BE2C (cell line): Measurements from ENCODE around the gene LHX5.

Experiments used
- DNase-seq: peaks from one replicate; pipeline ENCODE4 v3.0.0-alpha.2; 2020
- H3K27me3 ChIP-seq: fragments of 250-450 bp; sonication (Bioruptor Pico); 2 replicates; pipeline ENCODE4 v1.5.1; 2020; ENCODE audit warnings: mild to moderate bottlenecking
- H3K36me3 ChIP-seq: fragments of 250-450 bp; sonication (Bioruptor Pico); 2 replicates; pipeline ENCODE4 v1.5.1; 2020; ENCODE audit warnings: mild to moderate bottlenecking
- H3K4me1 ChIP-seq: fragments of 250-450 bp; sonication (Bioruptor Pico); 2 replicates; pipeline ENCODE4 v1.5.1; 2020
- H3K4me3 ChIP-seq: 2 replicates; pipeline ENCODE4 v1.5.1; 2011; ENCODE audit warnings: low read depth, low read length
- H3K9me3 ChIP-seq: fragments of 250-450 bp; sonication (Bioruptor Pico); 2 replicates; pipeline ENCODE4 v1.5.1; 2020
- TF ChIP-seq, protein P1 (sequence below): IDR thresholded peaks from 2 replicates; pipeline ENCODE4 v1.5.1; 2012; ENCODE audit warnings: mild to moderate bottlenecking, low read depth, low read length

Gene LHX5

DNA sequence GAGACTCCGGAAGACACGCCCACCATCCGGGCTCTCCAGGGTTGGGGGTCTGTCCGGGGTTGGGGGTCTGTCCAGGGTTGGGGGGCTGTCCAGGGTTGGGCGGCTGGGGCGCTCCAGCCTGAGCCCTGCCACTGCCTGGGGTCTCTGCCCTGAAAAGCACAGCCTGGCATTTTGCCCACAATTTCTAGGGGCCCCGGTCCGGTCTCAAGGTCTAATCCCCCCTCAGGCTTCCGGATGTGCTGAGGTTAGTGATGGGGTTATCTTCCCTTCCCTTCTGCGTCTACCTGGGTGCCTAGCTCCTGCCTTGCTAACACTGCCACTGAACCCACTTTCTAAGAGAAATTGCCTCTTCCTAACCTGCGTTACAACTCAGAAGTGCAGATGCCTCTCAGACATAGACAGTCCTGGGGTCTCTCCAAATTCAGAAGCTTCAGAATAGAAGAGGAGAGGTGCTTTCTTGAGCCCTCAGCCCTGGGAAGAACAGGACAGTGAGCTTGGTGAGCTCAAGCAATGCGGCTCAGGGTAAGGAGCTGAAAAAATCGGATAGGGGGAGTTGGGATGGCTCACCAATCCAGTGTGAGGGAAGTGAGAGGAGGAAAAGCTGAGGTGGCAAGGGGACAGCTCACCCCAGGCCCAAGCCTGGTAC is 5.7 kb downstream of the LHX5 start:
- DNase-seq: no peak
- Histone ChIP-seq H3K4me3 (no peak overlapping the region), H3K4me1 (no peaks in the 10 kb centered on the region), H3K9me3 (no peaks in the 10 kb centered on the region), H3K27me3 (peaks cover 89% of the 10 kb centered on the region), H3K36me3 (no peaks in the 10 kb centered on the region)
- TF ChIP-seq, protein P1, sequence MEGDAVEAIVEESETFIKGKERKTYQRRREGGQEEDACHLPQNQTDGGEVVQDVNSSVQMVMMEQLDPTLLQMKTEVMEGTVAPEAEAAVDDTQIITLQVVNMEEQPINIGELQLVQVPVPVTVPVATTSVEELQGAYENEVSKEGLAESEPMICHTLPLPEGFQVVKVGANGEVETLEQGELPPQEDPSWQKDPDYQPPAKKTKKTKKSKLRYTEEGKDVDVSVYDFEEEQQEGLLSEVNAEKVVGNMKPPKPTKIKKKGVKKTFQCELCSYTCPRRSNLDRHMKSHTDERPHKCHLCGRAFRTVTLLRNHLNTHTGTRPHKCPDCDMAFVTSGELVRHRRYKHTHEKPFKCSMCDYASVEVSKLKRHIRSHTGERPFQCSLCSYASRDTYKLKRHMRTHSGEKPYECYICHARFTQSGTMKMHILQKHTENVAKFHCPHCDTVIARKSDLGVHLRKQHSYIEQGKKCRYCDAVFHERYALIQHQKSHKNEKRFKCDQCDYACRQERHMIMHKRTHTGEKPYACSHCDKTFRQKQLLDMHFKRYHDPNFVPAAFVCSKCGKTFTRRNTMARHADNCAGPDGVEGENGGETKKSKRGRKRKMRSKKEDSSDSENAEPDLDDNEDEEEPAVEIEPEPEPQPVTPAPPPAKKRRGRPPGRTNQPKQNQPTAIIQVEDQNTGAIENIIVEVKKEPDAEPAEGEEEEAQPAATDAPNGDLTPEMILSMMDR: no peak

DNA sequence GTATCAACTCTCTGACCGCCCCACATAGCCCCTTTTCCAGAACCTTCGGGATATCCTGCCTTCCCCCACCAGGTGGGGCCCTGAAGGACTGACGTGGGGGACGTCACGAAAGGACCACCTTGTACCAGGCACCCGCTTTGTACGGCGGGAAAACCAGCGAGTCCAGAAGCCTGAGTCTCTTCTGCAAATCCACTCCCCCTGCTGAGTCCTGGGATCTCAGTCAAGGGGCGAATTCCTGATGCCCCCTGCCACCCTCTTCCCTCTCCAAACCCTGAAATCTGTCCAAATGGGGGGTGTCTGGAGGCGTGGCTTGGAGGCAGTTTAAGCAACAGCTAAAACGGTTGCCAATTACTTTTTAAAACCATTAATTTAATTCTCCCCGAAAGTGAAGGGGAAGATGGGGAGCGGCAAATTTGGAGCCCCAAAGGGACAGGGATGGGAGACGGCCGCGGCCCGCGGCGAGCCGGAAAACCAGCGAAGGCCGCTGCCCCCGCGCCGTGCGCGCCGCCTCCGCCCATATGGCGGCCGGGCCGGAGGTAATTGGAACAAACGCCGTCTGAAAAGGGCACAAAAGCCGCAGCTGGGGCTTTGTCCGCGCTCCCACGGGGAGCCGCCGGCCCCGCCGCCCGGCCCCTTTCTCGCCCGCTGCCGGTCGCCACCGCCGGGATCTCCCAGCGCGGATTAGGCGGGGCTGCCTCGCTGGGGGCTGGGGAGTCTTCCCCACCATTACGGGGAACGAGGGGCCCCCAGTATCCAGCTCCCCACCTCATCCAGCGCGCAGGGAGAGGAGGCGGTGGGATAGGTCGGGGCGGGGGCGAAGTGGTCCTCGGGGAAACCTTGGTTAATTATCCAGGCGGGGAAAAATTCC is 6.6 kb downstream of the LHX5 start:
- DNase-seq: no peak
- no peaks in the 10 kb centered on the region for H3K9me3 ChIP-seq
- no peaks in the 10 kb centered on the region for H3K36me3 ChIP-seq
- H3K27me3 ChIP-seq: peaks cover 81% of the 10 kb centered on the region
- H3K4me3 ChIP-seq: no peak overlapping the region
- TF ChIP-seq, protein P1: no peak
- no peaks in the 10 kb centered on the region for H3K4me1 ChIP-seq

DNA sequence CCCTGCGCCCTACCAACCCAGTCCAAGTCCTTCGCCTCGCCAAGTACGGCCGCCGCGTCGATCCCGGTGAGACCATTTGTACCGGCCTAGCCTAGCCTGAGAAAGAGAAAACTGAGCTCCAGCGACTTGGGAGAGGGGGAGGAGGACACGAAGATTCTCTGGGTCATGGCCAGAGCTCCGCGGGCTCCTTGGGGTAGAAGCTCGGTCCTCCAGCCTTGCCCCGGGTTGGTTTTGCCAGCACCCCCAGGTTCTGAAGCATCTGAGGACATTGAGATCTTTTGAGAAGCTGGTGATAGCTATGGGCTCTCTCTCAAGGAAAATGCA is 7.3 kb downstream of the LHX5 start:
- Histone ChIP-seq H3K9me3 (no peaks in the 10 kb centered on the region), H3K27me3 (peaks cover 74% of the 10 kb centered on the region), H3K4me1 (no peaks in the 10 kb centered on the region), H3K36me3 (no peaks in the 10 kb centered on the region), H3K4me3 (no peak overlapping the region)
- TF ChIP-seq, protein P1: no peak
- no peak for DNase-seq

DNA sequence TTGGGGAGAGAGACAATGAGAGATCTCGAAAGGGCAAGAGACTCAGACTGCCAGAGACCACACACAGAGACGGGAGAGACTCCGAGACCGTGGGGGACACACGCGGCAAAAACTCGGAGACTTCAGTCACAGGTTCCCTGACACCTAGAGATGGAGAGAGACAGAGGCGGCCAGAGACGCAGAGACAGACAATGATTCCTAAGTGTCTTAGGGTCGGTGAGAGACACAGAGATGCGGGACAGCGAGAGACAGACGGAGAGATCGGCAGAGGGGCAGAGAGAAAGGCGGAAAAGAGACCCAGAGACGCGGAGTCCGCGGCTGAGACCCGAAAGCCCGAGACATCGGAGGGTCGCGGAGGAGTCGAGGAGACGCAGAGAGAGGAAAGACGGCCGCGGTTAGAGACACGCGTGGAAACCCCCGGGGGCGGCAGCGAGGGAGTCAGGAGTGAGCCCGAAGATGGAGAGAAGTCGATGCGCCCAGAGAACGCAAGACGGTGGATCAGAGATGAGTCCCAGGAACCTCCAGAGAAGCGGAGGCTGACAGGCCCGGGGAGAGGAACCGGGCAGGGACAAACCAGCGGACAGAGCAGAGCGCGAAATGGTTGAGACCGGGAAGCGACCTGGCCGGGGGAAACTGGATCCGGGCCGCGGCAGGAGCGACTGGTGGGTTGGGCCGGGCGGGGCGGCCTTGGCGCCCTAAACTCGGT is 7.8 kb downstream of the LHX5 start:
- H3K9me3 ChIP-seq: no peaks in the 10 kb centered on the region
- no peak overlapping the region for H3K4me3 ChIP-seq
- no peaks in the 10 kb centered on the region for H3K4me1 ChIP-seq
- DNase-seq: no peak
- peaks cover 74% of the 10 kb centered on the region for H3K27me3 ChIP-seq
- TF ChIP-seq, protein P1: no peak
- no peaks in the 10 kb centered on the region for H3K36me3 ChIP-seq

DNA sequence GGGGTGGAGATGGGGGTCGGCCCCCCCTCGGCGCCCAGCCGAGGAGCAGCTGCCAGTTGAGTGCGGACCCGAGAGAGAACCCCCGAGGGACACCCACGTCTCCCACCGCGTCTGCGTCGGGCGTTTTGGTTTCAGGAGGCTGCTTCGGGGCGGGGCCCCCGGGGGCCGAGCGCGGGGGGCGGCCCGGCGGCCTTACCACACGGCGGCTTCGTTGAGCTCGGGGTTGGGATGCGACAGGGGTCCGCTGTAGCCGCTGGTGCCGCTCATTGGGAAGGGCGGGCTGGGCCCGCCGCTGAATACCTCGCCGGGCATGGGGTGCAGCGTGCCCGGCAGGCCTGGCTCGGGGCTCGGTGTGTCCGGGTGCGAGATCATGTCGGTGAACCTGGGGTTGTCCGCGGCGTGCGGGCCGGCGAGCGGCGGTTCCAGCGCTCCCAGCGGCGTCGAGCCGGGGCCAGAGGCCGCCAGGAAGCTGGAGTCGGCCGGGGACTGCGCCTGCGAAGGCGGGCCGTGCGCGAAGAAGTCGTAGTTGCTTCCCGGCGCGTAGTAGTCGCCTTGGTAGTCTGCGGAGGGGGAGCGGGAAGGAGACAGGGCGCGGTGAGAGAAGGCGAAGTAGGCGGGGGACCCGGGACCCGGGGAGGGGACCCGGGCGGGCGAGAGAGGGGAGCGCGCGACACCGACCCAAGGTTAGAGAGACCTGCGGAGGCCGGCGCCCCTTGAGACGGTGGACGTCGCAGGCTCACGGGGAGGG is 8.5 kb downstream of the LHX5 start:
- peaks cover 72% of the 10 kb centered on the region for H3K27me3 ChIP-seq
- no peaks in the 10 kb centered on the region for H3K36me3 ChIP-seq
- TF ChIP-seq, protein P1: no peak
- DNase-seq: no peak
- no peaks in the 10 kb centered on the region for H3K9me3 ChIP-seq
- H3K4me3 ChIP-seq: no peak overlapping the region
- H3K4me1 ChIP-seq: no peaks in the 10 kb centered on the region
